ENCODE results near the gene RHCE.

- TF ChIP-seq CTCF (conservative IDR thresholded peaks at IDR 0.05; ENCODE audit: low read depth, low read length) (no peak), EZH2 (IDR thresholded peaks at IDR 0.05; ENCODE audit: borderline replicate concordance, low read depth, low read length, poor library complexity, severe bottlenecking) (no peak)
These were observed 78.9 kb downstream of the RHCE start for GRCh38 chr1:25341746-25342145.

All from A673 (cell line).